Measurements from ENCODE around the gene CLHC1.

The CLHC1 gene

DNA sequence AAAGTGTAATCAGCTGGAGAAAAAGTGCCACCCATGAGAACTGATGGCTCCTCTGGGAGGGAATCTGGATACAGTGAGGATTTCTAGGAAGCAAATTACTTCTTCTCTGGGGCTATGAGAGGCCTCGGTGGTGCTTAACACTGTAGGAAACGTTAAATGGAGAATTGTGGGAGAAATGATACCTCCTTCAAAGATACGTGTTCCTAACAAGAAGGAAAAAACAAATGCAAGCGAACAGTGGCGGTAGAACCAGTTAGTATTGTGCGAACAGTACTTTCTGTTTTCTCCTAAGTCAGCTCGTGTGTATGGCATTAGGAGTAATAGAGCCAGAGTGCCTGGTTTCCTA, 37.5 kb upstream of the CLHC1 start:
- Histone ChIP-seq H3K27ac (ENCODE audit: extremely low read depth, low read depth, low read length) (no peak overlapping the region), H3K36me3 (ENCODE audit: control insufficient read depth in 2 of 2, insufficient read depth in 1 of 2, low read length in 2 of 2) (peaks cover 16 to 20% of the 10 kb centered on the region in 2 experiments), H3K9me3 (ENCODE audit: control insufficient read depth, insufficient read depth, low read depth, low read length) (no peaks in the 10 kb centered on the region), H3K4me1 (ENCODE audit: control insufficient read depth, insufficient read depth, low read length) (no peaks in the 10 kb centered on the region), H3K4me3 (ENCODE audit: low read depth, low read length) (peak overlapping the region; percentile 60)
- TF ChIP-seq, protein P1, sequence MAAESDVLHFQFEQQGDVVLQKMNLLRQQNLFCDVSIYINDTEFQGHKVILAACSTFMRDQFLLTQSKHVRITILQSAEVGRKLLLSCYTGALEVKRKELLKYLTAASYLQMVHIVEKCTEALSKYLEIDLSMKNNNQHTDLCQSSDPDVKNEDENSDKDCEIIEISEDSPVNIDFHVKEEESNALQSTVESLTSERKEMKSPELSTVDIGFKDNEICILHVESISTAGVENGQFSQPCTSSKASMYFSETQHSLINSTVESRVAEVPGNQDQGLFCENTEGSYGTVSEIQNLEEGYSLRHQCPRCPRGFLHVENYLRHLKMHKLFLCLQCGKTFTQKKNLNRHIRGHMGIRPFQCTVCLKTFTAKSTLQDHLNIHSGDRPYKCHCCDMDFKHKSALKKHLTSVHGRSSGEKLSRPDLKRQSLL (tag by site-specific recombination; IDR thresholded peaks at IDR 0.05) = no peak
- TF ChIP-seq ZIC2 (tag by site-specific recombination; IDR thresholded peaks at IDR 0.05) = no peak
- no peak for TF ChIP-seq ZNF140 (tag by site-specific recombination; IDR thresholded peaks at IDR 0.05)
- TF ChIP-seq ZNF423 (tag by site-specific recombination; IDR thresholded peaks at IDR 0.05) = no peak
- TF ChIP-seq, protein P2, sequence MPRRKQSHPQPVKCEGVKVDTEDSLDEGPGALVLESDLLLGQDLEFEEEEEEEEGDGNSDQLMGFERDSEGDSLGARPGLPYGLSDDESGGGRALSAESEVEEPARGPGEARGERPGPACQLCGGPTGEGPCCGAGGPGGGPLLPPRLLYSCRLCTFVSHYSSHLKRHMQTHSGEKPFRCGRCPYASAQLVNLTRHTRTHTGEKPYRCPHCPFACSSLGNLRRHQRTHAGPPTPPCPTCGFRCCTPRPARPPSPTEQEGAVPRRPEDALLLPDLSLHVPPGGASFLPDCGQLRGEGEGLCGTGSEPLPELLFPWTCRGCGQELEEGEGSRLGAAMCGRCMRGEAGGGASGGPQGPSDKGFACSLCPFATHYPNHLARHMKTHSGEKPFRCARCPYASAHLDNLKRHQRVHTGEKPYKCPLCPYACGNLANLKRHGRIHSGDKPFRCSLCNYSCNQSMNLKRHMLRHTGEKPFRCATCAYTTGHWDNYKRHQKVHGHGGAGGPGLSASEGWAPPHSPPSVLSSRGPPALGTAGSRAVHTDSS (tag by site-specific recombination; IDR thresholded peaks at IDR 0.05) = no peak
- no peak for TF ChIP-seq ZNF426 (tag by site-specific recombination; IDR thresholded peaks at IDR 0.05)
- TF ChIP-seq ZNF658 (tag by site-specific recombination; IDR thresholded peaks at IDR 0.05) = no peak
- TF ChIP-seq ZNF404 (tag by site-specific recombination; IDR thresholded peaks at IDR 0.05) = no peak
- TF ChIP-seq, protein P3, sequence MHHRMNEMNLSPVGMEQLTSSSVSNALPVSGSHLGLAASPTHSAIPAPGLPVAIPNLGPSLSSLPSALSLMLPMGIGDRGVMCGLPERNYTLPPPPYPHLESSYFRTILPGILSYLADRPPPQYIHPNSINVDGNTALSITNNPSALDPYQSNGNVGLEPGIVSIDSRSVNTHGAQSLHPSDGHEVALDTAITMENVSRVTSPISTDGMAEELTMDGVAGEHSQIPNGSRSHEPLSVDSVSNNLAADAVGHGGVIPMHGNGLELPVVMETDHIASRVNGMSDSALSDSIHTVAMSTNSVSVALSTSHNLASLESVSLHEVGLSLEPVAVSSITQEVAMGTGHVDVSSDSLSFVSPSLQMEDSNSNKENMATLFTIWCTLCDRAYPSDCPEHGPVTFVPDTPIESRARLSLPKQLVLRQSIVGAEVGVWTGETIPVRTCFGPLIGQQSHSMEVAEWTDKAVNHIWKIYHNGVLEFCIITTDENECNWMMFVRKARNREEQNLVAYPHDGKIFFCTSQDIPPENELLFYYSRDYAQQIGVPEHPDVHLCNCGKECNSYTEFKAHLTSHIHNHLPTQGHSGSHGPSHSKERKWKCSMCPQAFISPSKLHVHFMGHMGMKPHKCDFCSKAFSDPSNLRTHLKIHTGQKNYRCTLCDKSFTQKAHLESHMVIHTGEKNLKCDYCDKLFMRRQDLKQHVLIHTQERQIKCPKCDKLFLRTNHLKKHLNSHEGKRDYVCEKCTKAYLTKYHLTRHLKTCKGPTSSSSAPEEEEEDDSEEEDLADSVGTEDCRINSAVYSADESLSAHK (tag by site-specific recombination; IDR thresholded peaks at IDR 0.05) = no peak
- no peak for TF ChIP-seq ZFP37 (tag by site-specific recombination; IDR thresholded peaks at IDR 0.05)
- no peak for TF ChIP-seq ZNF335 (tag by site-specific recombination; conservative IDR thresholded peaks at IDR 0.05)
- TF ChIP-seq ZNF664 (tag by site-specific recombination; IDR thresholded peaks at IDR 0.05) = no peak
- POLR2A ChIA-PET = interaction anchor here (0.8 to 1.1 kb wide), 2 partner anchors 150 to 219 kb away, joined by 3 to 4 read pairs; partner anchors contain the start of genes CCDC88A and RTN4
- CTCF ChIA-PET = no interaction called here

DNA sequence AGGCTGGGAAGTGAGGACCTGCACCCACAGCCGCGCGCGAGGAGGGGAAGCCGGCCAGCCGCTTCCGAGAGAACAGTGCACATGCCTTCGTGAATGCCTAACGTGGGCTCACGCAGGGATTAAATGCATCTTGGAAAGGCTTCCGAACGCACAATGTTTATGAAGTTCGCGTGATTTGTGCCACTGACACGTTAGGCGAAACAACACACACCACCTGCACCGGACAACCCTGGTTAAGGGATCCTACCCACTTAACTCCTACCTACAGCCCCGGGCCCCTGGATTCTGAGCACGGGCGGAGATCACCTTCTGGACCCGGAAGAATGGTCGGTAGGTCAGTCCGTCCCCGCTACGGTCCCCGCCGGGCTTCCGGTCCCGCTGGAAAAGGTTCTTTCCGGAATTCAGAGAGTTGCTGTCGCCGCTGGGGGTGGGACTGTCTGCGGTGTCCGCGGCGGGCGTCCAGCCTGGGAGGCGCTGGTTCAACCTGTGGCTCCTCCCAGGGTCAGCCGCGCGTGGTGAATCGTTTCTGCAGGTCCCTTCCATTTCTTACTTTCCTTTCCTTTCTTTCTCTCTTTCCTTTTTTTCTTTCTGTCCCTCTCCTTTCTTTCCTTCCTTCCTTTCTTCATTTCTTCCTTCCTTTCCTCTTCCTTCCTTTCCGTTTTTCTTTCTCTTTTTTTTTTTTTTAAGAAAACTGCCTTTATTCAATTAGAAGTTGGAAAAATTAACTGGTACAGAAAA, 37.0 kb upstream of the CLHC1 start, which contains the start of gene MTIF2:
Gene MTIF2 (minus strand): TSS at position 325 of the 738 bp plus-strand sequence. CDS start 5,373 bp downstream, outside the sequence.
- H3K36me3 ChIP-seq (ENCODE audit: control insufficient read depth in 2 of 2, insufficient read depth in 1 of 2, low read length in 2 of 2) = peaks cover 21 to 26% of the 10 kb centered on the region in 2 experiments
- peak within 1 kb of the TSS; percentile 60 for H3K4me3 ChIP-seq (ENCODE audit: low read depth, low read length)
- no peaks in the 10 kb centered on the region for H3K9me3 ChIP-seq (ENCODE audit: control insufficient read depth, insufficient read depth, low read depth, low read length)
- CTCF ChIA-PET = interaction anchor here (1.2 kb wide), 1 partner anchor 163 kb away, joined by 3 read pairs; no protein-coding TSS in a partner anchor
- H3K27ac ChIP-seq (ENCODE audit: extremely low read depth, low read depth, low read length) = peak within 1 kb of the TSS; percentile 75
- POLR2A ChIA-PET = interaction anchor here (0.8 to 1.2 kb wide), 3 partner anchors 37 to 219 kb away, joined by 3 to 4 read pairs (median 3); partner anchors contain the start of genes CCDC88A, CLHC1, RPS27A and RTN4
- H3K4me1 ChIP-seq (ENCODE audit: control insufficient read depth, insufficient read depth, low read length) = no peaks in the 10 kb centered on the region
- TF ChIP-seq ZNF19 (tag by site-specific recombination; IDR thresholded peaks at IDR 0.05; ENCODE audit: low read depth) (no peak), ZNF785 (tag by site-specific recombination; IDR thresholded peaks at IDR 0.05) (0 out of 2 replicates have a peak, but pooled peaks have one; percentile 11), KLF7 (tag by site-specific recombination; IDR thresholded peaks at IDR 0.05; ENCODE audit: borderline replicate concordance) (peak; percentile 62; the same call in 1 of the 2 replicates), ZNF10 (tag by site-specific recombination; IDR thresholded peaks at IDR 0.05) (0 out of 2 replicates have a peak, but pooled peaks have one; percentile 12), REPIN1 (tag by site-specific recombination; IDR thresholded peaks at IDR 0.05; ENCODE audit: low read depth) (peak; percentile 42; the same call in 1 of the 2 replicates), OVOL3 (tag by site-specific recombination; IDR thresholded peaks at IDR 0.05) (peak; percentile 92), SP7 (tag by site-specific recombination; IDR thresholded peaks at IDR 0.05) (peak; percentile 85), ZNF747 (tag by site-specific recombination; IDR thresholded peaks at IDR 0.05) (no peak), SCRT1 (tag by site-specific recombination; IDR thresholded peaks at IDR 0.05; ENCODE audit: borderline replicate concordance) (peak; percentile 99), ZNF248 (tag by site-specific recombination; IDR thresholded peaks at IDR 0.05) (no peak), ZNF433 (tag by site-specific recombination; IDR thresholded peaks at IDR 0.05; ENCODE audit: low read depth) (no peak)
- TF ChIP-seq, protein P4, sequence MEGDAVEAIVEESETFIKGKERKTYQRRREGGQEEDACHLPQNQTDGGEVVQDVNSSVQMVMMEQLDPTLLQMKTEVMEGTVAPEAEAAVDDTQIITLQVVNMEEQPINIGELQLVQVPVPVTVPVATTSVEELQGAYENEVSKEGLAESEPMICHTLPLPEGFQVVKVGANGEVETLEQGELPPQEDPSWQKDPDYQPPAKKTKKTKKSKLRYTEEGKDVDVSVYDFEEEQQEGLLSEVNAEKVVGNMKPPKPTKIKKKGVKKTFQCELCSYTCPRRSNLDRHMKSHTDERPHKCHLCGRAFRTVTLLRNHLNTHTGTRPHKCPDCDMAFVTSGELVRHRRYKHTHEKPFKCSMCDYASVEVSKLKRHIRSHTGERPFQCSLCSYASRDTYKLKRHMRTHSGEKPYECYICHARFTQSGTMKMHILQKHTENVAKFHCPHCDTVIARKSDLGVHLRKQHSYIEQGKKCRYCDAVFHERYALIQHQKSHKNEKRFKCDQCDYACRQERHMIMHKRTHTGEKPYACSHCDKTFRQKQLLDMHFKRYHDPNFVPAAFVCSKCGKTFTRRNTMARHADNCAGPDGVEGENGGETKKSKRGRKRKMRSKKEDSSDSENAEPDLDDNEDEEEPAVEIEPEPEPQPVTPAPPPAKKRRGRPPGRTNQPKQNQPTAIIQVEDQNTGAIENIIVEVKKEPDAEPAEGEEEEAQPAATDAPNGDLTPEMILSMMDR (tag by site-specific recombination; IDR thresholded peaks at IDR 0.05) = peak; percentile 95
- TF ChIP-seq, protein P5, sequence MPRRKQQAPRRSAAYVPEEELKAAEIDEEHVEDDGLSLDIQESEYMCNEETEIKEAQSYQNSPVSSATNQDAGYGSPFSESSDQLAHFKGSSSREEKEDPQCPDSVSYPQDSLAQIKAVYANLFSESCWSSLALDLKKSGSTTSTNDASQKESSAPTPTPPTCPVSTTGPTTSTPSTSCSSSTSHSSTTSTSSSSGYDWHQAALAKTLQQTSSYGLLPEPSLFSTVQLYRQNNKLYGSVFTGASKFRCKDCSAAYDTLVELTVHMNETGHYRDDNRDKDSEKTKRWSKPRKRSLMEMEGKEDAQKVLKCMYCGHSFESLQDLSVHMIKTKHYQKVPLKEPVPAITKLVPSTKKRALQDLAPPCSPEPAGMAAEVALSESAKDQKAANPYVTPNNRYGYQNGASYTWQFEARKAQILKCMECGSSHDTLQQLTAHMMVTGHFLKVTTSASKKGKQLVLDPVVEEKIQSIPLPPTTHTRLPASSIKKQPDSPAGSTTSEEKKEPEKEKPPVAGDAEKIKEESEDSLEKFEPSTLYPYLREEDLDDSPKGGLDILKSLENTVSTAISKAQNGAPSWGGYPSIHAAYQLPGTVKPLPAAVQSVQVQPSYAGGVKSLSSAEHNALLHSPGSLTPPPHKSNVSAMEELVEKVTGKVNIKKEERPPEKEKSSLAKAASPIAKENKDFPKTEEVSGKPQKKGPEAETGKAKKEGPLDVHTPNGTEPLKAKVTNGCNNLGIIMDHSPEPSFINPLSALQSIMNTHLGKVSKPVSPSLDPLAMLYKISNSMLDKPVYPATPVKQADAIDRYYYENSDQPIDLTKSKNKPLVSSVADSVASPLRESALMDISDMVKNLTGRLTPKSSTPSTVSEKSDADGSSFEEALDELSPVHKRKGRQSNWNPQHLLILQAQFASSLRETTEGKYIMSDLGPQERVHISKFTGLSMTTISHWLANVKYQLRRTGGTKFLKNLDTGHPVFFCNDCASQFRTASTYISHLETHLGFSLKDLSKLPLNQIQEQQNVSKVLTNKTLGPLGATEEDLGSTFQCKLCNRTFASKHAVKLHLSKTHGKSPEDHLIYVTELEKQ (tag by site-specific recombination; IDR thresholded peaks at IDR 0.05; ENCODE audit: borderline replicate concordance) = no peak

Data from HEK293 (cell line).